Measurements from ENCODE around the gene TMEM126B. TPM values are rescaled to one million over a fixed set of nuclear protein-coding genes. Genes with fewer than 3 reads are reported as not detected.
A peak's percentile ranks its signal among the peaks of the same experiment; 100 is the strongest.

The TMEM126B gene
- total RNA-seq, 3 donors from 2014 or later: 41.1 to 50.5 (median 47.0) TPM

GRCh38 chr11:85619499-85619898 lies 8.9 kb upstream of the TMEM126B start:
- TF ChIP-seq POLR2A (IDR thresholded peaks at IDR 0.05): no peak
- no peak for TF ChIP-seq POLR2AphosphoS5 (IDR thresholded peaks at IDR 0.05)
- no peak for TF ChIP-seq CTCF (IDR thresholded peaks at IDR 0.05)
- intact Hi-C loops (cut with DNase I; ENCODE audit: low total_unique reads): no loop called here
- DNase-seq (ENCODE audit: low spot score in 2 of 2): no peak

DNA sequence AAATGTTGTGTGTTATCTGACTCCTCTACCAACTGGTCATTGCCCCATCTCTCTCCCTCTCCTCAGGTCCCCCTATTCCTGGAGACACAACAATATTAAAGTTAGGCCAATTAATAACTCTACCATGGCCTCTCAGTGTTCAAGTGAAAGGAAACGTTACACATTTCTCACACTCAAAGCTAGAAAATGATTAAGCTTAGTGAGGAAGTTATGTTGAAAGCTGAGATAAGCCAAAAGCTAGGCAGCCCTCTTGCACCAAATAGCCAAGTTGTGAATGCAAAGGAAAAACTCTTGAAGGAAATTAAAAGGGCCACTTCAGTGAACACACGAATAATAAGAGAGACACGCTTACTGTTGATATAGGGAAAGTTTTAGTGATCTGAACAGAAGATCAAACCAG lies 8.1 kb upstream of the TMEM126B start:
- no peak for DNase-seq (ENCODE audit: low spot score in 2 of 2)
- H3K9me3 ChIP-seq: no peaks in the 10 kb centered on the region
- no peaks in the 10 kb centered on the region for H3K27me3 ChIP-seq
- intact Hi-C loops (cut with DNase I; ENCODE audit: low total_unique reads): no loop called here
- no peaks in the 10 kb centered on the region for H3K36me3 ChIP-seq
- no peaks in the 10 kb centered on the region for H3K4me1 ChIP-seq
- TF ChIP-seq CTCF (IDR thresholded peaks at IDR 0.05) (no peak), POLR2A (IDR thresholded peaks at IDR 0.05) (no peak), POLR2AphosphoS5 (IDR thresholded peaks at IDR 0.05) (no peak)
- no peak overlapping the region for H3K4me3 ChIP-seq
- H3K27ac ChIP-seq: no peak overlapping the region

More at GRCh38 chr11:85619499-85619898, 8.9 kb upstream of the TMEM126B start:
- no peak overlapping the region for H3K4me3 ChIP-seq
- H3K9me3 ChIP-seq: no peaks in the 10 kb centered on the region
- H3K27ac ChIP-seq: no peak overlapping the region
- H3K36me3 ChIP-seq: no peaks in the 10 kb centered on the region
- no peaks in the 10 kb centered on the region for H3K27me3 ChIP-seq
- no peaks in the 10 kb centered on the region for H3K4me1 ChIP-seq

DNA sequence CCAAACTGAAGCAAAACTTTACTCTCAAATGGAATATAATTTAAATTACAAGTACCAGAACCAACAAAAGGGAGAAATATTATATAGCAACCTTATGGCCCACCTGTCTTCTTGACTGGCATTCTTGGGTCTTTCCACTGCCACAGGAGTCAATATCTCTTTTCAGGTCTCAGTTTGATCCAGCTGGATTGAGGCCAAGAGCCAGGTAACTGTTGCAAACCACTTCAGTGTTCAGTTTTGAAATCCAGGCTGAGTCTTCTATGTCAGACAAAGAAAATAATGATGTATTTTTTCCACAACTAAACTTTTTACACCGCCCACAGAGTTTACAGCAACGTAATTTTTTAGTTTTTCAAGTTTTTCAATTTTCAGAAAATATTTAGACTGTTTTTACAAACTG lies 1.9 kb upstream of the TMEM126B start:
- Histone ChIP-seq H3K4me1 (peaks cover 0 to 15% of the 10 kb centered on the region in 2 donors), H3K27me3 (no peaks in the 10 kb centered on the region), H3K36me3 (no peaks in the 10 kb centered on the region), H3K27ac (peak overlapping the region; percentile 41 to 91), H3K4me3 (peak overlapping the region; percentile 66 to 84 (median 82)), H3K9me3 (no peaks in the 10 kb centered on the region)
- no peak for DNase-seq (ENCODE audit: low spot score in 2 of 2)
- intact Hi-C loops (cut with DNase I; ENCODE audit: low total_unique reads): no loop called here
- TF ChIP-seq POLR2A (IDR thresholded peaks at IDR 0.05) (no peak), POLR2AphosphoS5 (IDR thresholded peaks at IDR 0.05) (no peak), CTCF (IDR thresholded peaks at IDR 0.05) (no peak)

GRCh38 chr11:85627332-85627997 lies 928 bp upstream of the TMEM126B start, which contains the start of gene DLG2:
Gene DLG2 (minus strand): TSS chr11:85627344.
- Histone ChIP-seq H3K9me3 (no peaks in the 10 kb centered on the region), H3K36me3 (no peaks in the 10 kb centered on the region), H3K27ac (peak within 1 kb of the TSS; percentile 91 to 94), H3K4me1 (peaks cover 0 to 15% of the 10 kb centered on the region in 2 donors), H3K4me3 (peak within 1 kb of the TSS; percentile 66 to 84 (median 82)), H3K27me3 (no peaks in the 10 kb centered on the region)
- no peak for DNase-seq (ENCODE audit: low spot score in 2 of 2)
- intact Hi-C loops (cut with DNase I; ENCODE audit: low total_unique reads): no loop called here
- no peak for TF ChIP-seq POLR2AphosphoS5 (IDR thresholded peaks at IDR 0.05)

DNA sequence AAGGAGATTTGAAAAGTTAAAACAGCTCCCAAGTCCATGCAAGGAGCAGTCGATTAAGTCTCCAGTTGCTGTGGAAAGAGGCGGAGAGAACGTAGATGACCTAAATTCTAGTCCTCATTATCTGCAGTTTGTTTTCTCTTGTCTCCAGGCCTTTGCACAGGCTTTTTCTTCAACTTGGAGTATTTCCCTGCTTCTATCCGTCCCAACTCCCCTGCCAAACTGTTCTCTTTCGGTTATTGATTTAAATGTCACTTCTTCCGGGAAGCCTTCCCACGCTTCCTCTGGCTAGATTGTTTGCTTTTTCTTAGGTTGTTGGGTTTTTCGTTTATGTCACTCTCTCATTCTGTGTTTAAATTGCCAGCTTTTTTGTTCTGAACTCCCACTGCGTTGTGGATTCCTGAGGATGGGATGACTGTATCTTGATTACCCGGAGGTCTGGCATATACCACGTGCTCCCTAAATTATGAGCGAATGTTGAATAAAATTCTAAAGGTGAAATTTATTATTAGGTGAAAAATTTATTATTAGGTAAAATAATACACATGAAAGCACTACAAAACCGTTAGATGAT lies 463 bp downstream of the TMEM126B start:
- Histone ChIP-seq H3K4me3 (peak overlapping the region; percentile 66 to 84 (median 82)), H3K9me3 (no peaks in the 10 kb centered on the region), H3K4me1 (peaks cover 0 to 15% of the 10 kb centered on the region in 2 donors), H3K36me3 (no peaks in the 10 kb centered on the region), H3K27me3 (no peaks in the 10 kb centered on the region), H3K27ac (peak overlapping the region; percentile 91 to 94)
- DNase-seq (ENCODE audit: low spot score in 2 of 2): no peak
- no peak for TF ChIP-seq POLR2A (IDR thresholded peaks at IDR 0.05)
- no peak for TF ChIP-seq CTCF (IDR thresholded peaks at IDR 0.05)
- TF ChIP-seq POLR2AphosphoS5 (IDR thresholded peaks at IDR 0.05): no peak
- intact Hi-C loops (cut with DNase I; ENCODE audit: low total_unique reads): no loop called here

Measured in breast epithelium (tissue), 4 donors.